K562 (cell line): Measurements from ENCODE around the gene IL11. TPM values are rescaled to one million over a fixed set of nuclear protein-coding genes. Genes with fewer than 3 reads are reported as not detected.
A peak's percentile ranks its signal among the peaks of the same experiment; 100 is the strongest.

Source experiments
- CBX5 ChIP-seq: IDR thresholded peaks from 2 replicates; pipeline ENCODE4 v1.6.1; 2014; ENCODE audit warnings: low read depth, borderline replicate concordance
- FOXJ2 ChIP-seq: fragments of 200-800 bp; sonication (Bioruptor generic); IDR thresholded peaks from 2 replicates; pipeline ENCODE4 v1.6.1; 2016; ENCODE audit warnings: missing genetic modification characterization, missing compliant biosample characterization
- FOXJ3 ChIP-seq: sonication (generic); formaldehyde crosslinking; IDR thresholded peaks from 2 replicates; pipeline ENCODE4 v1.4.0; 2020; ENCODE audit warnings: mild to moderate bottlenecking, missing genetic modification reagents
- JUNB ChIP-seq: fragments of 450-650 bp; formaldehyde crosslinking; conservative IDR thresholded peaks from 2 replicates; pipeline ENCODE4 v1.4.0; 2020; ENCODE audit warnings: mild to moderate bottlenecking
- NCOA4 ChIP-seq: fragments of 450-650 bp; IDR thresholded peaks from 2 replicates; pipeline ENCODE4 v1.6.1; 2018; ENCODE audit warnings: mild to moderate bottlenecking; ENCODE audit not compliant: partially characterized antibody
- NFYB ChIP-seq: IDR thresholded peaks from 2 replicates; pipeline ENCODE4 v1.6.1; 2011; ENCODE audit warnings: mild to moderate bottlenecking, moderate library complexity; ENCODE audit not compliant: insufficient read length; ENCODE audit errors: extremely low read depth
- NR4A1 ChIP-seq, 2 experiments: fragments of 250-450 bp in 1 of 2; fragments of 450-650 bp in 1 of 2; sonication (Bioruptor Pico) in 1 of 2; IDR thresholded peaks; 2 replicates each; pipeline versions ENCODE4 v1.4.0 to v1.6.1; 2016 to 2020; ENCODE audit warnings: mild to moderate bottlenecking in 2 of 2, missing compliant biosample characterization in 1 of 2, missing genetic modification characterization in 1 of 2, moderate library complexity in 1 of 2
- PHF21A ChIP-seq: fragments of 450-650 bp; IDR thresholded peaks from 2 replicates; pipeline ENCODE4 v1.6.1; 2017; ENCODE audit warnings: low read depth, borderline replicate concordance
- SMC3 ChIP-seq: conservative IDR thresholded peaks from 2 replicates; pipeline ENCODE4 v1.6.1; 2011; ENCODE audit warnings: low read depth, low read length, improper control_type of control experiment; ENCODE audit not compliant: insufficient read depth
- ZNF445 ChIP-seq: fragments of 250-450 bp; sonication (Bioruptor Pico); IDR thresholded peaks from 2 replicates; pipeline ENCODE4 v1.4.0; 2020; ENCODE audit warnings: low read depth, mild to moderate bottlenecking, moderate library complexity
- ZNF778 ChIP-seq: fragments of 450-650 bp; formaldehyde crosslinking; IDR thresholded peaks from 2 replicates; pipeline ENCODE4 v1.4.0; 2020; ENCODE audit warnings: mild to moderate bottlenecking, moderate library complexity
- polyA plus RNA-seq, 8 experiments: library from polyadenylated mRNA; depleted of rRNA in 4 of 8; stranded (reverse) in 5 of 8; unstranded in 3 of 8; fragments of >200 nt; fragmentation: Nextera tagmentation in 2 of 8; fragmentation: Illumina TruSeq in 1 of 8; extraction: Ambion mirVana in 2 of 8; extraction: Trizol in 1 of 8; gene quantifications; 2 replicates each; pipeline versions ENCODE4 v1.2.1 to v1.2.3, GENCODE V29; 2011 to 2014; ENCODE audit warnings: inconsistent platforms in 1 of 8, missing spikeins in 1 of 8
- total RNA-seq, 7 experiments: library from RNA; depleted of rRNA in 6 of 7; stranded (reverse); fragments of >200 nt in 6 of 7; fragmentation: Illumina TruSeq in 2 of 7; extraction: Trizol in 2 of 7; gene quantifications; 2 replicates each; pipeline versions ENCODE4 v1.2.1 to v1.2.3, GENCODE V29; 2011 to 2021; ENCODE audit warnings: low replicate concordance in 1 of 7
- TF ChIP-seq, protein P1 (sequence below): fragments of 450-650 bp; IDR thresholded peaks from 2 replicates; pipeline ENCODE4 v1.6.1; 2016; ENCODE audit warnings: low read depth
- TF ChIP-seq, protein P2 (sequence below): fragments of 450-650 bp; IDR thresholded peaks from 2 replicates; pipeline ENCODE4 v1.6.1; 2016; ENCODE audit warnings: borderline replicate concordance
- TF ChIP-seq, protein P3 (sequence below): fragments of 250-450 bp; sonication (Bioruptor Pico); IDR thresholded peaks from 2 replicates; pipeline ENCODE4 v1.5.0; 2021

The IL11 gene
- total and polyA plus RNA-seq, 9 of the 15 experiments (the other 6 are each of a cell fraction or from before 2014, with no cell fraction given): 0.04 to 0.42 (median 0.06) TPM; not detected in 6

DNA sequence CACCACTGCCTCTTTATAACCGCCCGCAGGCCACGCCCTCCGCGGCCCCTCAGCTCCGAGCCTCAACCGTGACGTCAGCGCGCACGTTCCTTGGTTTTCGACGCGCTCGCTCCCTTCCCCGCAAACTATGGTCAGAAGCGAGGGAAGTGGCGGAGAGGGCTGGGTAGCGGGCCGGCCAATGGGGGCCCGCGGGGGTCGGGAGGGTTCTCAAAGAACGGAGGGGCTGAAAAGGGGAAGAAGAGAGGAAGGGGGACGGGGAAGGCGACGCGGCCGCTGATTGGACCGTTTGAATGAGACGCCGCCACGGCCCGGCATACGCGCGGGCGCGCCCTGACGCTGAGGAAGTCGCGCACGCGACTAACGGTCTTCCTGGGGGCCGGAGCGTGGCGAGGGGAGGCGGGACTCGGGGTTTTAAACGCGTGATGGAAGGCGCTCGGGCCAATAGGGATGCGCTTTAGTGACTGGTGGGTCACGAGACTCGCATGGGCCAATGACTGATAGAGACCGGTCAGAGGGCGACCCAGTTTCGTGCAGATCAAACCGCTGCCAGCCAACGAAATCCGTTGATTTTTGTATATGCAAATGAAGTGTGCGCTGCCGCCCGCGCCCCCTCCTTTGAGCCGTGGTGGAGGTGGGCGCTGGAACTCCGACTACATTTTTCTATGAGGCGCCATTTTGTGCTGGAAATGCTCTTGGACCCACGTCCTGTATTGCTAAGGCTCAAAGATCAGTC is 37.7 kb upstream of the IL11 start (continued):
- TF ChIP-seq, protein P1, sequence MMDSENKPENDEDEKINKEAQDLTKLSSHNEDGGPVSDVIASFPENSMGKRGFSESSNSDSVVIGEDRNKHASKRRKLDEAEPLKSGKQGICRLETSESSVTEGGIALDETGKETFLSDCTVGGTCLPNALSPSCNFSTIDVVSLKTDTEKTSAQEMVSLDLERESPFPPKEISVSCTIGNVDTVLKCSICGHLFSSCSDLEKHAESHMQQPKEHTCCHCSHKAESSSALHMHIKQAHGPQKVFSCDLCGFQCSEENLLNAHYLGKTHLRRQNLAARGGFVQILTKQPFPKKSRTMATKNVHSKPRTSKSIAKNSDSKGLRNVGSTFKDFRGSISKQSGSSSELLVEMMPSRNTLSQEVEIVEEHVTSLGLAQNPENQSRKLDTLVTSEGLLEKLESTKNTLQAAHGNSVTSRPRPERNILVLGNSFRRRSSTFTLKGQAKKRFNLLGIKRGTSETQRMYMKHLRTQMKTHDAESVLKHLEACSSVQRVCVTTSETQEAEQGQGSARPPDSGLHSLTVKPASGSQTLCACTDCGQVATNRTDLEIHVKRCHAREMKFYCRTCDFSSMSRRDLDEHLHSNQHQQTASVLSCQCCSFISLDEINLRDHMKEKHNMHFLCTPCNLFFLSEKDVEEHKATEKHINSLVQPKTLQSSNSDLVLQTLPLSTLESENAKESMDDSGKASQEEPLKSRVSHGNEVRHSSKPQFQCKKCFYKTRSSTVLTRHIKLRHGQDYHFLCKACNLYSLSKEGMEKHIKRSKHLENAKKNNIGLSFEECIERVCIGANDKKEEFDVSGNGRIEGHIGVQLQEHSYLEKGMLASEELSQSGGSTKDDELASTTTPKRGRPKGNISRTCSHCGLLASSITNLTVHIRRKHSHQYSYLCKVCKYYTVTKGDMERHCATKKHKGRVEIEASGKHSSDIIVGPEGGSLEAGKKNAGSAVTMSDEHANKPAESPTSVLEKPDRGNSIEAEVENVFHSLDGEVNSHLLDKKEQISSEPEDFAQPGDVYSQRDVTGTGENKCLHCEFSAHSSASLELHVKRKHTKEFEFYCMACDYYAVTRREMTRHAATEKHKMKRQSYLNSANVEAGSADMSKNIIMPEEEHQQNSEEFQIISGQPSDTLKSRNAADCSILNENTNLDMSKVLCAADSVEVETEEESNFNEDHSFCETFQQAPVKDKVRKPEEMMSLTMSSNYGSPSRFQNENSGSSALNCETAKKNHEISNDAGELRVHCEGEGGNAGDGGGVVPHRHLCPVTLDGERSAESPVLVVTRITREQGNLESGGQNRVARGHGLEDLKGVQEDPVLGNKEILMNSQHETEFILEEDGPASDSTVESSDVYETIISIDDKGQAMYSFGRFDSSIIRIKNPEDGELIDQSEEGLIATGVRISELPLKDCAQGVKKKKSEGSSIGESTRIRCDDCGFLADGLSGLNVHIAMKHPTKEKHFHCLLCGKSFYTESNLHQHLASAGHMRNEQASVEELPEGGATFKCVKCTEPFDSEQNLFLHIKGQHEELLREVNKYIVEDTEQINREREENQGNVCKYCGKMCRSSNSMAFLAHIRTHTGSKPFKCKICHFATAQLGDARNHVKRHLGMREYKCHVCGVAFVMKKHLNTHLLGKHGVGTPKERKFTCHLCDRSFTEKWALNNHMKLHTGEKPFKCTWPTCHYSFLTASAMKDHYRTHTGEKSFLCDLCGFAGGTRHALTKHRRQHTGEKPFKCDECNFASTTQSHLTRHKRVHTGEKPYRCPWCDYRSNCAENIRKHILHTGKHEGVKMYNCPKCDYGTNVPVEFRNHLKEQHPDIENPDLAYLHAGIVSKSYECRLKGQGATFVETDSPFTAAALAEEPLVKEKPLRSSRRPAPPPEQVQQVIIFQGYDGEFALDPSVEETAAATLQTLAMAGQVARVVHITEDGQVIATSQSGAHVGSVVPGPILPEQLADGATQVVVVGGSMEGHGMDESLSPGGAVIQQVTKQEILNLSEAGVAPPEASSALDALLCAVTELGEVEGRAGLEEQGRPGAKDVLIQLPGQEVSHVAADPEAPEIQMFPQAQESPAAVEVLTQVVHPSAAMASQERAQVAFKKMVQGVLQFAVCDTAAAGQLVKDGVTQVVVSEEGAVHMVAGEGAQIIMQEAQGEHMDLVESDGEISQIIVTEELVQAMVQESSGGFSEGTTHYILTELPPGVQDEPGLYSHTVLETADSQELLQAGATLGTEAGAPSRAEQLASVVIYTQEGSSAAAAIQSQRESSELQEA: no peak
- TF ChIP-seq NFYB: peak; percentile 83
- no peak for TF ChIP-seq PHF21A
- TF ChIP-seq, protein P2, sequence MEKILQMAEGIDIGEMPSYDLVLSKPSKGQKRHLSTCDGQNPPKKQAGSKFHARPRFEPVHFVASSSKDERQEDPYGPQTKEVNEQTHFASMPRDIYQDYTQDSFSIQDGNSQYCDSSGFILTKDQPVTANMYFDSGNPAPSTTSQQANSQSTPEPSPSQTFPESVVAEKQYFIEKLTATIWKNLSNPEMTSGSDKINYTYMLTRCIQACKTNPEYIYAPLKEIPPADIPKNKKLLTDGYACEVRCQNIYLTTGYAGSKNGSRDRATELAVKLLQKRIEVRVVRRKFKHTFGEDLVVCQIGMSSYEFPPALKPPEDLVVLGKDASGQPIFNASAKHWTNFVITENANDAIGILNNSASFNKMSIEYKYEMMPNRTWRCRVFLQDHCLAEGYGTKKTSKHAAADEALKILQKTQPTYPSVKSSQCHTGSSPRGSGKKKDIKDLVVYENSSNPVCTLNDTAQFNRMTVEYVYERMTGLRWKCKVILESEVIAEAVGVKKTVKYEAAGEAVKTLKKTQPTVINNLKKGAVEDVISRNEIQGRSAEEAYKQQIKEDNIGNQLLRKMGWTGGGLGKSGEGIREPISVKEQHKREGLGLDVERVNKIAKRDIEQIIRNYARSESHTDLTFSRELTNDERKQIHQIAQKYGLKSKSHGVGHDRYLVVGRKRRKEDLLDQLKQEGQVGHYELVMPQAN: peak; percentile 38; the same call in 1 of the 2 replicates
- TF ChIP-seq ZNF445 (CRISPR knock-in tag): no peak
- no peak for TF ChIP-seq NR4A1 (CRISPR knock-in tag; IDR thresholded peaks at IDR 0.05)
- TF ChIP-seq NR4A1 (tag; IDR thresholded peaks at IDR 0.05): no peak
- no peak for TF ChIP-seq FOXJ2 (tag)
- no peak for TF ChIP-seq CBX5
- TF ChIP-seq ZNF778 (CRISPR knock-in tag): no peak
- TF ChIP-seq JUNB (CRISPR knock-in tag): no peak
- no peak for TF ChIP-seq SMC3
- TF ChIP-seq FOXJ3 (CRISPR knock-in tag): no peak
- TF ChIP-seq, protein P3, sequence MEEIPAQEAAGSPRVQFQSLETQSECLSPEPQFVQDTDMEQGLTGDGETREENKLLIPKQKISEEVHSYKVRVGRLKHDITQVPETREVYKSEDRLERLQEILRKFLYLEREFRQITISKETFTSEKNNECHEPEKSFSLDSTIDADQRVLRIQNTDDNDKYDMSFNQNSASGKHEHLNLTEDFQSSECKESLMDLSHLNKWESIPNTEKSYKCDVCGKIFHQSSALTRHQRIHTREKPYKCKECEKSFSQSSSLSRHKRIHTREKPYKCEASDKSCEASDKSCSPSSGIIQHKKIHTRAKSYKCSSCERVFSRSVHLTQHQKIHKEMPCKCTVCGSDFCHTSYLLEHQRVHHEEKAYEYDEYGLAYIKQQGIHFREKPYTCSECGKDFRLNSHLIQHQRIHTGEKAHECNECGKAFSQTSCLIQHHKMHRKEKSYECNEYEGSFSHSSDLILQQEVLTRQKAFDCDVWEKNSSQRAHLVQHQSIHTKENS: no peak
- TF ChIP-seq NCOA4: no peak
